GM23338 (cell line): ENCODE measurements around the gene MAP2K6. TPM values are rescaled to one million over a fixed set of nuclear protein-coding genes. Genes with fewer than 3 reads are reported as not detected.

Experiments used
- ATAC-seq: fragments of 200-7000 bp; cut with Tn5 transposase; 3 replicates; pipeline ENCODE4 v1.9.1; 2020
- DNase-seq: peaks from one replicate; pipeline ENCODE4 v3.0.0-alpha.2; 2015; ENCODE audit warnings: low spot score
- H2AFZ ChIP-seq: fragments of 200-600 bp; sonication (generic); 2 replicates; pipeline ENCODE4 v1.8.0; 2016; ENCODE audit warnings: antibody characterized with exemption, mild to moderate bottlenecking, moderate library complexity
- H3F3A ChIP-seq: fragments of 200-600 bp; sonication (generic); replicated peaks from 2 replicates; pipeline ENCODE4 v1.8.0; 2017; ENCODE audit warnings: antibody characterized with exemption, mixed run types, low read depth
- H3K27ac ChIP-seq: fragments of 200-600 bp; sonication (generic); 2 replicates; pipeline ENCODE4 v1.6.1; 2016; ENCODE audit warnings: low read depth
- H3K27me3 ChIP-seq: fragments of 200-600 bp; sonication (generic); 2 replicates; pipeline ENCODE4 v1.8.0; 2016; ENCODE audit warnings: mild to moderate bottlenecking, mixed run types, moderate library complexity; ENCODE audit not compliant: insufficient read depth
- H3K36me3 ChIP-seq: fragments of 200-600 bp; sonication (generic); 2 replicates; pipeline ENCODE4 v1.8.0; 2016; ENCODE audit warnings: mild to moderate bottlenecking; ENCODE audit not compliant: insufficient read depth
- H3K4me1 ChIP-seq: fragments of 200-600 bp; sonication (generic); 2 replicates; pipeline ENCODE4 v1.8.0; 2016; ENCODE audit warnings: mild to moderate bottlenecking, moderate library complexity; ENCODE audit not compliant: insufficient read depth
- H3K4me2 ChIP-seq: fragments of 200-600 bp; sonication (generic); 2 replicates; pipeline ENCODE4 v1.7.1; 2017; ENCODE audit warnings: mixed run types
- H3K4me3 ChIP-seq: fragments of 200-600 bp; sonication (generic); 2 replicates; pipeline ENCODE4 v1.6.1; 2016; ENCODE audit warnings: mixed run types
- H3K79me2 ChIP-seq: fragments of 200-600 bp; sonication (generic); replicated peaks from 2 replicates; pipeline ENCODE4 v1.8.0; 2017; ENCODE audit warnings: mild to moderate bottlenecking; ENCODE audit not compliant: insufficient read depth
- H3K9me2 ChIP-seq: fragments of 200-600 bp; sonication (generic); 2 replicates; pipeline ENCODE4 v1.8.0; 2017; ENCODE audit not compliant: insufficient read depth
- H4K20me1 ChIP-seq: fragments of 200-600 bp; sonication (generic); replicated peaks from 2 replicates; pipeline ENCODE4 v1.8.0; 2017; ENCODE audit warnings: mild to moderate bottlenecking; ENCODE audit not compliant: insufficient read depth
- H3K27ac Mint-ChIP-seq: 2 replicates; pipeline ENCODE4 v1.8.0; 2020; ENCODE audit warnings: inconsistent platforms, mild to moderate bottlenecking, moderate library complexity, mixed read lengths
- H3K27me3 Mint-ChIP-seq: 3 replicates; pipeline ENCODE4 v1.8.0; 2022; ENCODE audit warnings: low read depth, mild to moderate bottlenecking, moderate library complexity, mixed read lengths, inconsistent platforms; ENCODE audit not compliant: insufficient read depth, poor library complexity
- H3K36me3 Mint-ChIP-seq: 3 replicates; pipeline ENCODE4 v1.8.0; 2021; ENCODE audit warnings: low read depth, mild to moderate bottlenecking, inconsistent platforms, moderate library complexity, mixed read lengths
- H3K4me1 Mint-ChIP-seq: 3 replicates; pipeline ENCODE4 v1.8.0; 2020; ENCODE audit warnings: mild to moderate bottlenecking, inconsistent platforms, mixed read lengths
- H3K4me3 Mint-ChIP-seq: 3 replicates; pipeline ENCODE4 v1.8.0; 2021; ENCODE audit warnings: moderate library complexity, mild to moderate bottlenecking, inconsistent platforms, mixed read lengths
- H3K9me3 Mint-ChIP-seq: 3 replicates; pipeline ENCODE4 v1.8.0; 2020; ENCODE audit warnings: moderate library complexity, mild to moderate bottlenecking, inconsistent platforms, mixed read lengths
- CTCF ChIP-seq, 2 experiments: fragments of 200-600 bp in 1 of 2; sonication (generic) in 1 of 2; conservative IDR thresholded peaks; 2 replicates each; pipeline versions ENCODE4 v1.5.1 to v1.6.1; 2016 to 2017; ENCODE audit warnings: antibody characterized with exemption in 2 of 2, low read depth in 2 of 2, mild to moderate bottlenecking in 2 of 2, moderate library complexity in 1 of 2
- ETS1 ChIP-seq: IDR thresholded peaks from 2 replicates; pipeline ENCODE4 v1.6.1; 2016; ENCODE audit warnings: antibody characterized with exemption
- NANOG ChIP-seq: IDR thresholded peaks from 2 replicates; pipeline ENCODE4 v1.6.1; 2016; ENCODE audit warnings: antibody characterized with exemption, borderline replicate concordance
- polyA plus RNA-seq: library from polyadenylated mRNA; unstranded; fragments of >200 nt; fragmentation: Nextera tagmentation; extraction: Ambion mirVana; gene quantifications from 2 replicates; pipeline ENCODE4 v1.2.1, GENCODE V29; 2016
- total RNA-seq: library from RNA; depleted of rRNA; stranded (reverse); fragments of >200 nt; shearing (Covaris generic); gene quantifications from 2 replicates; pipeline ENCODE4 v1.2.3, GENCODE V29; 2014
- TF ChIP-seq, protein P1 (sequence below): IDR thresholded peaks from one replicate; pipeline ENCODE4 v1.6.1; 2018; ENCODE audit warnings: antibody characterized with exemption; ENCODE audit not compliant: unreplicated experiment
- TF ChIP-seq, protein P2 (sequence below): fragments of 250-450 bp; sonication (Bioruptor Pico); IDR thresholded peaks from 2 replicates; pipeline ENCODE4 v1.5.0; 2020; ENCODE audit warnings: mild to moderate bottlenecking, moderate library complexity

The MAP2K6 gene
- total and polyA plus RNA-seq, 2 experiments from 2014 or later = 26.3 to 31.1 TPM

DNA sequence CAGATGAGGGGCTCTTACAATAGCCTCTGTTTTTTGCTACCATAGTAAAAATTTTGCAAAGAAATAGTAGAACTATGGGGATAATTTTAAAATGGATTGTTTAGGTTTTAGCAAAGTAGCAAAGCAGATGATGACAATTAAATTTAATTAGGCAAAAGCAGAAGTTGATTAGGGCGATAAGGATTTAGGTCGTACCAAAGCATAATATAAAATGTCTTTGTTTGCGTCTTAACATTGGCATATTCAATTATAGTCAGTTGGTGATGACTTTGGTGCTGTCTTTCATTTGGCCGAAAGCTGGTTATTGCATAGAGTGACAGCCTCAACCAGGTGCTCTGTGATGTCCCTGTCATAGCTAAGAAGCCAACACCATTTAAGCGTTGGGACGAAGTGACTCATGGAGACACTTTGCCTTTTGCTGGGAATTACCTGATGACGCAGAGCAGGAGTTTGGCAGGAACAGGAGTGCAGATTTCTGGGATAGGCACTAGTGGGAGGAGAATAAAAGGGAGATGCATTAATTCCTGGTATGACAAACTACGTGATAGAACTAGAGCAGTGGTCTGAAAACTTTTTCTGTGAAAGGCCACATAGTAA lies 38.3 kb downstream of the MAP2K6 start (continued):
- TF ChIP-seq, protein P1, sequence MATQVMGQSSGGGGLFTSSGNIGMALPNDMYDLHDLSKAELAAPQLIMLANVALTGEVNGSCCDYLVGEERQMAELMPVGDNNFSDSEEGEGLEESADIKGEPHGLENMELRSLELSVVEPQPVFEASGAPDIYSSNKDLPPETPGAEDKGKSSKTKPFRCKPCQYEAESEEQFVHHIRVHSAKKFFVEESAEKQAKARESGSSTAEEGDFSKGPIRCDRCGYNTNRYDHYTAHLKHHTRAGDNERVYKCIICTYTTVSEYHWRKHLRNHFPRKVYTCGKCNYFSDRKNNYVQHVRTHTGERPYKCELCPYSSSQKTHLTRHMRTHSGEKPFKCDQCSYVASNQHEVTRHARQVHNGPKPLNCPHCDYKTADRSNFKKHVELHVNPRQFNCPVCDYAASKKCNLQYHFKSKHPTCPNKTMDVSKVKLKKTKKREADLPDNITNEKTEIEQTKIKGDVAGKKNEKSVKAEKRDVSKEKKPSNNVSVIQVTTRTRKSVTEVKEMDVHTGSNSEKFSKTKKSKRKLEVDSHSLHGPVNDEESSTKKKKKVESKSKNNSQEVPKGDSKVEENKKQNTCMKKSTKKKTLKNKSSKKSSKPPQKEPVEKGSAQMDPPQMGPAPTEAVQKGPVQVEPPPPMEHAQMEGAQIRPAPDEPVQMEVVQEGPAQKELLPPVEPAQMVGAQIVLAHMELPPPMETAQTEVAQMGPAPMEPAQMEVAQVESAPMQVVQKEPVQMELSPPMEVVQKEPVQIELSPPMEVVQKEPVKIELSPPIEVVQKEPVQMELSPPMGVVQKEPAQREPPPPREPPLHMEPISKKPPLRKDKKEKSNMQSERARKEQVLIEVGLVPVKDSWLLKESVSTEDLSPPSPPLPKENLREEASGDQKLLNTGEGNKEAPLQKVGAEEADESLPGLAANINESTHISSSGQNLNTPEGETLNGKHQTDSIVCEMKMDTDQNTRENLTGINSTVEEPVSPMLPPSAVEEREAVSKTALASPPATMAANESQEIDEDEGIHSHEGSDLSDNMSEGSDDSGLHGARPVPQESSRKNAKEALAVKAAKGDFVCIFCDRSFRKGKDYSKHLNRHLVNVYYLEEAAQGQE = no peak

DNA sequence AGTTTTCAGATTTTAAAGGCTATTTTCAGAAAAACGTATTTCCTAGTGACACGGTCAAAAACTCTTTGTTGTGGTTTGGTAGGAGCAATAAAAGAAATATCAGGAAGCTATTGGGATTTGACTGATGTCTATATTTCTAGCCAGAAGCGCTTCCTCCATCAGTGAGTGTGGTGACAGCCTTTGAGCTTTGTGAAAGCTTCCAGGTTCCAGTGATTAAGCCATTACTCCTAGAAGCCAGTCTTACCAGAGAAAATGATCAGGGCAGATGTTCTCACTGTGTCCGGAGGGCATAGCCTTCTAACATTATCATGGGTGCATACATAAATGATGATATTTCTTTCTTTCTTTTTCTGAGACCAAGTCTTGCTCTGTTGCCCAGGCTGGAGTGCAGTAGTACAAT lies 39.6 kb downstream of the MAP2K6 start:
- H3K27me3 Mint-ChIP-seq = no peaks in the 10 kb centered on the region
- H3K9me2 ChIP-seq = peaks cover 6% of the 10 kb centered on the region; the same call in 1 of the 2 replicates
- no peak overlapping the region for H3K4me3 Mint-ChIP-seq
- no peaks in the 10 kb centered on the region; the same call in 2 of the 3 replicates for H3K9me3 Mint-ChIP-seq
- H4K20me1 ChIP-seq = no peaks in the 10 kb centered on the region
- H3K4me1 Mint-ChIP-seq = peaks cover 65% of the 10 kb centered on the region
- no peak overlapping the region for H3K4me2 ChIP-seq
- DNase-seq (no peak), ATAC-seq (no peak)
- H3K36me3 Mint-ChIP-seq = peaks cover 15% of the 10 kb centered on the region; the same call in 1 of the 3 replicates
- no peaks in the 10 kb centered on the region for H3K27me3 ChIP-seq
- H3K27ac Mint-ChIP-seq = no peak overlapping the region
- no peaks in the 10 kb centered on the region for H3K36me3 ChIP-seq
- 0 out of 2 replicates have a peak, but pooled peaks cover 3% of the 10 kb centered on the region for H3F3A ChIP-seq
- TF ChIP-seq ETS1 = no peak
- no peak for TF ChIP-seq CTCF (conservative IDR thresholded peaks at IDR 0.05; ENCODE audit: low read depth in 2 of 2)
- no peak for TF ChIP-seq NANOG
- TF ChIP-seq, protein P2, sequence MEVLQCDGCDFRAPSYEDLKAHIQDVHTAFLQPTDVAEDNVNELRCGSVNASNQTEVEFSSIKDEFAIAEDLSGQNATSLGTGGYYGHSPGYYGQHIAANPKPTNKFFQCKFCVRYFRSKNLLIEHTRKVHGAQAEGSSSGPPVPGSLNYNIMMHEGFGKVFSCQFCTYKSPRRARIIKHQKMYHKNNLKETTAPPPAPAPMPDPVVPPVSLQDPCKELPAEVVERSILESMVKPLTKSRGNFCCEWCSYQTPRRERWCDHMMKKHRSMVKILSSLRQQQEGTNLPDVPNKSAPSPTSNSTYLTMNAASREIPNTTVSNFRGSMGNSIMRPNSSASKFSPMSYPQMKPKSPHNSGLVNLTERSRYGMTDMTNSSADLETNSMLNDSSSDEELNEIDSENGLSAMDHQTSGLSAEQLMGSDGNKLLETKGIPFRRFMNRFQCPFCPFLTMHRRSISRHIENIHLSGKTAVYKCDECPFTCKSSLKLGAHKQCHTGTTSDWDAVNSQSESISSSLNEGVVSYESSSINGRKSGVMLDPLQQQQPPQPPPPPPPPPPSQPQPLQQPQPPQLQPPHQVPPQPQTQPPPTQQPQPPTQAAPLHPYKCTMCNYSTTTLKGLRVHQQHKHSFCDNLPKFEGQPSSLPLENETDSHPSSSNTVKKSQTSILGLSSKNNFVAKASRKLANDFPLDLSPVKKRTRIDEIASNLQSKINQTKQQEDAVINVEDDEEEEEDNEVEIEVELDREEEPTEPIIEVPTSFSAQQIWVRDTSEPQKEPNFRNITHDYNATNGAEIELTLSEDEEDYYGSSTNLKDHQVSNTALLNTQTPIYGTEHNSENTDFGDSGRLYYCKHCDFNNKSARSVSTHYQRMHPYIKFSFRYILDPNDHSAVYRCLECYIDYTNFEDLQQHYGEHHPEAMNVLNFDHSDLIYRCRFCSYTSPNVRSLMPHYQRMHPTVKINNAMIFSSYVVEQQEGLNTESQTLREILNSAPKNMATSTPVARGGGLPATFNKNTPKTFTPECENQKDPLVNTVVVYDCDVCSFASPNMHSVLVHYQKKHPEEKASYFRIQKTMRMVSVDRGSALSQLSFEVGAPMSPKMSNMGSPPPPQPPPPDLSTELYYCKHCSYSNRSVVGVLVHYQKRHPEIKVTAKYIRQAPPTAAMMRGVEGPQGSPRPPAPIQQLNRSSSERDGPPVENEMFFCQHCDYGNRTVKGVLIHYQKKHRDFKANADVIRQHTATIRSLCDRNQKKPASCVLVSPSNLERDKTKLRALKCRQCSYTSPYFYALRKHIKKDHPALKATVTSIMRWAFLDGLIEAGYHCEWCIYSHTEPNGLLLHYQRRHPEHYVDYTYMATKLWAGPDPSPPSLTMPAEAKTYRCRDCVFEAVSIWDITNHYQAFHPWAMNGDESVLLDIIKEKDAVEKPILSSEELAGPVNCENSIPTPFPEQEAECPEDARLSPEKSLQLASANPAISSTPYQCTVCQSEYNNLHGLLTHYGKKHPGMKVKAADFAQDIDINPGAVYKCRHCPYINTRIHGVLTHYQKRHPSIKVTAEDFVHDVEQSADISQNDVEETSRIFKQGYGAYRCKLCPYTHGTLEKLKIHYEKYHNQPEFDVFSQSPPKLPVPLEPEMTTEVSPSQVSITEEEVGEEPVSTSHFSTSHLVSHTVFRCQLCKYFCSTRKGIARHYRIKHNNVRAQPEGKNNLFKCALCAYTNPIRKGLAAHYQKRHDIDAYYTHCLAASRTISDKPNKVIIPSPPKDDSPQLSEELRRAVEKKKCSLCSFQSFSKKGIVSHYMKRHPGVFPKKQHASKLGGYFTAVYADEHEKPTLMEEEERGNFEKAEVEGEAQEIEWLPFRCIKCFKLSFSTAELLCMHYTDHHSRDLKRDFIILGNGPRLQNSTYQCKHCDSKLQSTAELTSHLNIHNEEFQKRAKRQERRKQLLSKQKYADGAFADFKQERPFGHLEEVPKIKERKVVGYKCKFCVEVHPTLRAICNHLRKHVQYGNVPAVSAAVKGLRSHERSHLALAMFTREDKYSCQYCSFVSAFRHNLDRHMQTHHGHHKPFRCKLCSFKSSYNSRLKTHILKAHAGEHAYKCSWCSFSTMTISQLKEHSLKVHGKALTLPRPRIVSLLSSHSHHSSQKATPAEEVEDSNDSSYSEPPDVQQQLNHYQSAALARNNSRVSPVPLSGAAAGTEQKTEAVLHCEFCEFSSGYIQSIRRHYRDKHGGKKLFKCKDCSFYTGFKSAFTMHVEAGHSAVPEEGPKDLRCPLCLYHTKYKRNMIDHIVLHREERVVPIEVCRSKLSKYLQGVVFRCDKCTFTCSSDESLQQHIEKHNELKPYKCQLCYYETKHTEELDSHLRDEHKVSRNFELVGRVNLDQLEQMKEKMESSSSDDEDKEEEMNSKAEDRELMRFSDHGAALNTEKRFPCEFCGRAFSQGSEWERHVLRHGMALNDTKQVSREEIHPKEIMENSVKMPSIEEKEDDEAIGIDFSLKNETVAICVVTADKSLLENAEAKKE (CRISPR knock-in tag) = no peak
- H3K4me1 ChIP-seq = peaks cover 45% of the 10 kb centered on the region
- no peak overlapping the region for H3K27ac ChIP-seq
- no peak overlapping the region for H3K4me3 ChIP-seq
- H3K79me2 ChIP-seq = peaks cover 57% of the 10 kb centered on the region
- no peak overlapping the region for H2AFZ ChIP-seq
